ENCODE results near the gene GAK. TPM values are rescaled to one million over a fixed set of nuclear protein-coding genes. Genes with fewer than 3 reads are reported as not detected.

Gene GAK
- total and polyA plus RNA-seq, 2 of the 13 experiments (the other 11 are each of a cell fraction or from before 2014, with no cell fraction given) = 17.5 to 44.3 TPM

DNA sequence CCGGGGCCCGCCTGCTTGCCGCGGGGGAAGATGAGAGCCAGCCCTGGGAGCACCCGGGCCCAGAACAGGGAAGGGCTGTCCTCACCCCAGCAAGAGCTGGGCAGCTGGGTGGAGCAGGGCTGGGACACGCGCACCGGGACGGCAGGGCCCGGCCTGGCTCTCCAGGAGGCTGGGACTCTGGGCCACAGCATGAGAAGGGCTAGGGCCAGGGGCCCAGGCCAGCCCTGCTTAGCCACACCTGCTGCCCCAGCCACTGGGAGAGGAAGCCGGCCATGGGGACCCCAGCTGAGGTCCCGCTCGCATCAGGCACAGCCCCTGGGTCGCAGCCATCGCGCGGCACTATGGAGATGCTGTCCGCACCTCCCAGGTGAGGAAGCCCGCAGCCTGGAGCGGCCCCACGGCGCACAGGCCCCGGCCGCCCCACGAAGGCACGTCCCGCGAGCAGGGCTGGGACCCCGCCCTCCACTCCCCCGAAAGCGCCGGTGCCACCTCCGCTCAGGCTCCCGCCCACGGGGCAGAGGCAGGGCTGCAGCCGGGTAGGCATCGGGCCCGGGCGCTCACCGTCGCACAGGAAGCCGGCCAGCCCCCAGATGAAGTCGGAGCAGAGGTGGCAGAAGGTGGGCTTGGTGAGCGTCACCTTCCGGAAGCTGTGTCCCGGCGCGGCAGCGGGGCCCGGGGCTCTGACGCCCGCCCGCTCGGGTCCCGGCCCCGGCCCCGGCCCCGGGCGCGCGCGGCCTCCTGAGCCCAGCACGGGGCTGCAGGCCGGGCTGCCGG is 40.7 kb upstream of the GAK start (continued):
- TF ChIP-seq CENPBD1 (CRISPR knock-in tag; IDR thresholded peaks at IDR 0.05; ENCODE audit: borderline replicate concordance, low read depth) (no peak), TARDBP (CRISPR knock-in tag; IDR thresholded peaks at IDR 0.05) (no peak), SNAI1 (CRISPR knock-in tag; IDR thresholded peaks at IDR 0.05; ENCODE audit: borderline replicate concordance) (no peak), ATF3 (CRISPR knock-in tag; IDR thresholded peaks at IDR 0.05) (no peak), ZNF879 (CRISPR knock-in tag; IDR thresholded peaks at IDR 0.05) (no peak), JUN (CRISPR knock-in tag; IDR thresholded peaks at IDR 0.05) (no peak), ZNF800 (CRISPR knock-in tag; IDR thresholded peaks at IDR 0.05) (0 out of 2 replicates have a peak, but pooled peaks have one; percentile 69), NCOA5 (CRISPR knock-in tag; IDR thresholded peaks at IDR 0.05) (no peak), HNF4G (IDR thresholded peaks at IDR 0.05; ENCODE audit: borderline replicate concordance, low read depth, low read length) (no peak), HNF4G (CRISPR knock-in tag; IDR thresholded peaks at IDR 0.05; ENCODE audit: borderline replicate concordance, low read depth) (no peak), ZNF24 (IDR thresholded peaks at IDR 0.05) (no peak), TBX2 (CRISPR knock-in tag; IDR thresholded peaks at IDR 0.05; ENCODE audit: borderline replicate concordance) (peak; percentile 62), BORCS8-MEF2B (CRISPR knock-in tag; IDR thresholded peaks at IDR 0.05) (no peak), SALL2 (CRISPR knock-in tag; IDR thresholded peaks at IDR 0.05) (no peak), SP4 (CRISPR knock-in tag; IDR thresholded peaks at IDR 0.05) (no peak), SYNCRIP (IDR thresholded peaks at IDR 0.05; ENCODE audit: insufficient read depth, low read depth, low read length) (no peak), NFE2 (CRISPR knock-in tag; IDR thresholded peaks at IDR 0.05) (no peak), NFATC3 (CRISPR knock-in tag; IDR thresholded peaks at IDR 0.05) (no peak), REPIN1 (CRISPR knock-in tag; IDR thresholded peaks at IDR 0.05; ENCODE audit: borderline replicate concordance, low read depth) (peak; percentile 17; the same call in 1 of the 2 replicates), ZNF331 (CRISPR knock-in tag; IDR thresholded peaks at IDR 0.05) (no peak), MEF2D (CRISPR knock-in tag; IDR thresholded peaks at IDR 0.05) (no peak), ZNF772 (CRISPR knock-in tag; IDR thresholded peaks at IDR 0.05) (no peak)
- TF ChIP-seq, protein P1, sequence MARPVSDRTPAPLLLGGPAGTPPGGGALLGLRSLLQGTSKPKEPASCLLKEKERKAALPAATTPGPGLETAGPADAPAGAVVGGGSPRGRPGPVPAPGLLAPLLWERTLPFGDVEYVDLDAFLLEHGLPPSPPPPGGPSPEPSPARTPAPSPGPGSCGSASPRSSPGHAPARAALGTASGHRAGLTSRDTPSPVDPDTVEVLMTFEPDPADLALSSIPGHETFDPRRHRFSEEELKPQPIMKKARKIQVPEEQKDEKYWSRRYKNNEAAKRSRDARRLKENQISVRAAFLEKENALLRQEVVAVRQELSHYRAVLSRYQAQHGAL (CRISPR knock-in tag; IDR thresholded peaks at IDR 0.05; ENCODE audit: not compliant biosample characterization) = no peak
- TF ChIP-seq, protein P2, sequence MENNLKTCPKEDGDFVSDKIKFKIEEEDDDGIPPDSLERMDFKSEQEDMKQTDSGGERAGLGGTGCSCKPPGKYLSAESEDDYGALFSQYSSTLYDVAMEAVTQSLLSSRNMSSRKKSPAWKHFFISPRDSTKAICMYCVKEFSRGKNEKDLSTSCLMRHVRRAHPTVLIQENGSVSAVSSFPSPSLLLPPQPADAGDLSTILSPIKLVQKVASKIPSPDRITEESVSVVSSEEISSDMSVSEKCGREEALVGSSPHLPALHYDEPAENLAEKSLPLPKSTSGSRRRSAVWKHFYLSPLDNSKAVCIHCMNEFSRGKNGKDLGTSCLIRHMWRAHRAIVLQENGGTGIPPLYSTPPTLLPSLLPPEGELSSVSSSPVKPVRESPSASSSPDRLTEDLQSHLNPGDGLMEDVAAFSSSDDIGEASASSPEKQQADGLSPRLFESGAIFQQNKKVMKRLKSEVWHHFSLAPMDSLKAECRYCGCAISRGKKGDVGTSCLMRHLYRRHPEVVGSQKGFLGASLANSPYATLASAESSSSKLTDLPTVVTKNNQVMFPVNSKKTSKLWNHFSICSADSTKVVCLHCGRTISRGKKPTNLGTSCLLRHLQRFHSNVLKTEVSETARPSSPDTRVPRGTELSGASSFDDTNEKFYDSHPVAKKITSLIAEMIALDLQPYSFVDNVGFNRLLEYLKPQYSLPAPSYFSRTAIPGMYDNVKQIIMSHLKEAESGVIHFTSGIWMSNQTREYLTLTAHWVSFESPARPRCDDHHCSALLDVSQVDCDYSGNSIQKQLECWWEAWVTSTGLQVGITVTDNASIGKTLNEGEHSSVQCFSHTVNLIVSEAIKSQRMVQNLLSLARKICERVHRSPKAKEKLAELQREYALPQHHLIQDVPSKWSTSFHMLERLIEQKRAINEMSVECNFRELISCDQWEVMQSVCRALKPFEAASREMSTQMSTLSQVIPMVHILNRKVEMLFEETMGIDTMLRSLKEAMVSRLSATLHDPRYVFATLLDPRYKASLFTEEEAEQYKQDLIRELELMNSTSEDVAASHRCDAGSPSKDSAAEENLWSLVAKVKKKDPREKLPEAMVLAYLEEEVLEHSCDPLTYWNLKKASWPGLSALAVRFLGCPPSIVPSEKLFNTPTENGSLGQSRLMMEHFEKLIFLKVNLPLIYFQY (CRISPR knock-in tag; IDR thresholded peaks at IDR 0.05; ENCODE audit: borderline replicate concordance) = no peak
